ENCODE data around the gene TTC34. TPM values are rescaled to one million over a fixed set of nuclear protein-coding genes. Genes with fewer than 3 reads are reported as not detected.

TTC34 gene
- total RNA-seq, 1 experiment from 2014 or later = 1.3 TPM

DNA sequence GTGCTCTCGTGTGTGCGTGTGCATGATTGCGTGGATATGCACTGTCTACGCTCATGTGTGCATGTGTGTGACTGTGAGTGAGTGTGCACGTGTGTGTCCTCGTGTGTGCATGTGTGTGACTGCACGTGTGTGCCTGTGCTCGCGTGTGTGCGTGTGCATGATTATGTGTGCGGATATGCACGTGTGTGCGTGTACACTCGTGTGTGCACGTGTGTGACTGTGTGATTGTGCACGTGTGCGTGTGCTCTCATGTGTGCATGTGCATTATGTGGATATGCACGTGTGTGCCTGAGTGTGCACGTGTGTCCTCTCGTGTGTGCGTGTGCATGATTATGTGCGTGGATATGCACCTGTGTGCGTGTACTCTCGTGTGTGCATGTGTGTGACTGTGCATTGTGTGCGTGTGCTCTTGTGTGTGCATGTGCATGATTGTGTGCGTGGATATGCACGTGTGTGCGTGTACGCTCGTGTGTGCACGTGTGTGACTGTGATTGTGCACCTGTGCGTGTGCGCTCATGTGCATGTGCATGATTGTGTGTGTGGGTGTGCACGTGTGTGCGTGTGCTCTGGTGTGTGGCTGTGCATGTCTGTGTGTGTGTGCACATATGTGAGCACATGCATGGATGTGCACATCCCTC lies 170.9 kb downstream of the TTC34 start:
- no TSS peak for BruUV-seq (replicated peaks)
- Histone ChIP-seq H3K9ac (ENCODE audit: low read length) (no peak overlapping the region), H3K4me1 (ENCODE audit: control insufficient read depth in 1 of 2, insufficient read depth in 2 of 2, low read length in 2 of 2) (peaks cover 0 to 6% of the 10 kb centered on the region in 2 experiments; a peak in 2 of 4 replicates), H3K79me2 (ENCODE audit: insufficient read depth, low read length) (no peaks in the 10 kb centered on the region), H3K36me3 (ENCODE audit: control insufficient read depth in 1 of 2, insufficient read depth in 2 of 2, low read length in 2 of 2) (no peaks in the 10 kb centered on the region), H4K20me1 (ENCODE audit: insufficient read depth) (no peaks in the 10 kb centered on the region), H3K27ac (ENCODE audit: low read depth, low read length) (no peak overlapping the region), H3K4me2 (ENCODE audit: low read length) (no peak overlapping the region), H3K9me3 (ENCODE audit: control insufficient read depth in 1 of 2, insufficient read depth in 1 of 2, low read depth in 1 of 2, low read length in 2 of 2) (peaks cover 0 to 7% of the 10 kb centered on the region in 2 experiments; a peak in 1 of 4 replicates), H2AFZ (ENCODE audit: low read depth, low read length, poor library complexity, severe bottlenecking) (no peak overlapping the region), H3K4me3 (replicated peaks in 1 of 2; ENCODE audit: low read depth in 1 of 2, low read length in 2 of 2) (no peak overlapping the region), H3K9me2 (ENCODE audit: insufficient read depth) (no peaks in the 10 kb centered on the region), H3K27me3 (ENCODE audit: insufficient read depth, low read length) (no peaks in the 10 kb centered on the region)
- no peak for TF ChIP-seq ELF1 (IDR thresholded peaks at IDR 0.05; ENCODE audit: borderline replicate concordance, low read depth)
- TF ChIP-seq ZFX (IDR thresholded peaks at IDR 0.05) = no peak
- TF ChIP-seq SP1 (IDR thresholded peaks at IDR 0.05; ENCODE audit: low read depth) = no peak
- no peak for TF ChIP-seq ATF3 (IDR thresholded peaks at IDR 0.05)
- no peak for TF ChIP-seq REST (IDR thresholded peaks at IDR 0.05; ENCODE audit: low read depth)
- TF ChIP-seq EZH2 (IDR thresholded peaks at IDR 0.05) = no peak
- TF ChIP-seq TCF7L2 (IDR thresholded peaks at IDR 0.05; ENCODE audit: borderline replicate concordance, extremely low read depth, insufficient read depth, insufficient read length) = no peak
- TF ChIP-seq EZH2phosphoT487 (IDR thresholded peaks at IDR 0.05; ENCODE audit: borderline replicate concordance) = no peak
- TF ChIP-seq CEBPB (IDR thresholded peaks at IDR 0.05; ENCODE audit: low read depth) = no peak
- no peak for TF ChIP-seq YY1 (IDR thresholded peaks at IDR 0.05; ENCODE audit: extremely low read depth, insufficient replicate concordance, low read depth, low read length)
- TF ChIP-seq, protein P1, sequence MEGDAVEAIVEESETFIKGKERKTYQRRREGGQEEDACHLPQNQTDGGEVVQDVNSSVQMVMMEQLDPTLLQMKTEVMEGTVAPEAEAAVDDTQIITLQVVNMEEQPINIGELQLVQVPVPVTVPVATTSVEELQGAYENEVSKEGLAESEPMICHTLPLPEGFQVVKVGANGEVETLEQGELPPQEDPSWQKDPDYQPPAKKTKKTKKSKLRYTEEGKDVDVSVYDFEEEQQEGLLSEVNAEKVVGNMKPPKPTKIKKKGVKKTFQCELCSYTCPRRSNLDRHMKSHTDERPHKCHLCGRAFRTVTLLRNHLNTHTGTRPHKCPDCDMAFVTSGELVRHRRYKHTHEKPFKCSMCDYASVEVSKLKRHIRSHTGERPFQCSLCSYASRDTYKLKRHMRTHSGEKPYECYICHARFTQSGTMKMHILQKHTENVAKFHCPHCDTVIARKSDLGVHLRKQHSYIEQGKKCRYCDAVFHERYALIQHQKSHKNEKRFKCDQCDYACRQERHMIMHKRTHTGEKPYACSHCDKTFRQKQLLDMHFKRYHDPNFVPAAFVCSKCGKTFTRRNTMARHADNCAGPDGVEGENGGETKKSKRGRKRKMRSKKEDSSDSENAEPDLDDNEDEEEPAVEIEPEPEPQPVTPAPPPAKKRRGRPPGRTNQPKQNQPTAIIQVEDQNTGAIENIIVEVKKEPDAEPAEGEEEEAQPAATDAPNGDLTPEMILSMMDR (IDR thresholded peaks at IDR 0.05 in 2 of 3, conservative IDR thresholded peaks at IDR 0.05 in 1 of 3; ENCODE audit: borderline replicate concordance in 1 of 3, insufficient read depth in 1 of 3, low read depth in 2 of 3, low read length in 2 of 3) = no peak
- TF ChIP-seq RAD21 (IDR thresholded peaks at IDR 0.05; ENCODE audit: low read depth) = no peak
- no peak for TF ChIP-seq FOSL1 (IDR thresholded peaks at IDR 0.05; ENCODE audit: low read depth)
- TF ChIP-seq JUND (IDR thresholded peaks at IDR 0.05) = no peak
- TF ChIP-seq ZNF274 (IDR thresholded peaks at IDR 0.05; ENCODE audit: low read depth, low read length) = no peak
- TF ChIP-seq MAX (IDR thresholded peaks at IDR 0.05) = no peak
- RAD21 ChIA-PET (ENCODE audit: low non-redundant PET in 1 of 2, low total read pairs in 2 of 2, uncharacterized antibody in 2 of 2, unreplicated experiment in 2 of 2) = no interaction called here
- CTCF ChIA-PET = no interaction called here
- ATAC-seq = no peak
- intact Hi-C loops (cut with micrococcal nuclease) = no loop called here
- POLR2A ChIA-PET = no interaction called here
- DNase-seq (ENCODE audit: low read depth, low spot score) = no peak
